Endothelial cell of umbilical vein (primary cell): ENCODE data around the gene GSDME.

Experiments used
- CTCF ChIP-seq, 2 donors: IDR thresholded peaks; 1 replicate in 1 of 2; 2 replicates in 1 of 2; pipeline ENCODE4 v1.5.1; 2011; ENCODE audit warnings: low read length in 2 of 2, mild to moderate bottlenecking in 2 of 2, moderate library complexity in 2 of 2, control low read depth in 1 of 2, inconsistent platforms in 1 of 2, low read depth in 1 of 2; ENCODE audit not compliant: insufficient read depth in 1 of 2; ENCODE audit errors: extremely low read depth in 1 of 2
- JUN ChIP-seq: IDR thresholded peaks from 2 replicates; pipeline ENCODE4 v1.6.1; 2011; ENCODE audit warnings: borderline replicate concordance, low read depth; ENCODE audit not compliant: insufficient read length, insufficient read depth
- MAX ChIP-seq: IDR thresholded peaks from 2 replicates; pipeline ENCODE4 v1.6.1; 2011; ENCODE audit not compliant: insufficient read depth, insufficient read length
- POLR2A ChIP-seq: IDR thresholded peaks from 2 replicates; pipeline ENCODE4 v1.6.1; 2012; ENCODE audit warnings: low read depth, mild to moderate bottlenecking, control low read depth, low read length

- no peak for TF ChIP-seq POLR2A
- no peak for TF ChIP-seq CTCF (IDR thresholded peaks at IDR 0.05; ENCODE audit: extremely low read depth in 1 of 2, insufficient read depth in 1 of 2, low read depth in 1 of 2, low read length in 2 of 2)
- TF ChIP-seq JUN = no peak
- TF ChIP-seq MAX = no peak
Measured at GRCh38 chr7:24778543-24779282, 21.4 kb upstream of the GSDME start.
